Measurements from ENCODE around the gene ZNF324.
"Not testable (repeated sequence)": the region's sequence is repeated elsewhere in the genome, so short reads cannot be mapped to it uniquely, and the experiment has no call there.

Gene ZNF324

DNA sequence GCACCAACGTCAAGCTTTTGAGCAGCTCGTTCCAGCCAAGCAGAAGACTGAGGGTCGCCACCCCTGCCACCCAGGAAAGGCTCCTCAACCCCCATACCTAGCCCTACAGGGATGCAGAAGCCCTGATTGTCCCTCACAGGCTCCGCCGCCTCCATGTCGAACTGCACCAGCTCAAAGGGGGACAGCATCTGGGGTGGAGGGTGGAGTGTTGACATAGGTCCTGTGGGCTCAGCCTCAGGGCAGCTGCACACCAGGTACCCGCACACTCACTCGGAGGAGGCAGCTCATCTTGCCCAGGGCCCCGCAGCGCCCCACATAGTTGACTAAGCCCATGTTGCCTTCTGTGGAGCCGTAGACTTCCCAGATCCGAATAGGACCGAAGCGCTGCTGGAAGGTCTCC is 33.4 kb downstream of the ZNF324 start:
- DNase-seq (ENCODE audit: low spot score), result no peak

DNA sequence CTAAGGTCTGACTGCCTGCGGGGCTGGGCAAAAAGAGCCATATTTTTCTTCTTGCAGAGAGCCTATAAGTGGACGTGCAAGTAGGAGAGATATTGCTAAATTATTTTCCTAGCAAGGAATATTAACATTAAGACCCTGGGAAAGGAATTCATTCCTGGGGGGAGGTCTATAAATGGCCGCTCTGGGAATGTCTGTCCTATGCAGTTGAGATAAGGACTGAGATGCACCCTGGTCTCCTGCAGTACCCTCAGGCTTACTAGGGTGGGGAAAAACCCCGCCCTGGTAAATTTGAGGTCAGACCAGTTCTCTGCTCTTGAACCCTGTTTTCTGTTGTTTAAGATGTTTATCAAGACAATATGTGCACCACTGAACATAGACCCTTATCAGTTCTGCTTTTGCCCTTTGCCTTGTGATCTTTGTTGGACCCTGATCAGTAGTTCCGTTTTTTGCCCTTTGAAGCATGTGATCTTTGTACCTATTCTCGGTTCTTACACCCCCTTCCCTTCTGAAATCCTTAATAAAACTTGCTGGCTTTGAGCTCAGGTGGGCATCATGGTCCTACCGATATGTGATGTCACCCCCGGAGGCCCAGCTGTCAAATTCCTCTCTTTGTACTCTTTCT is 40.8 kb downstream of the ZNF324 start:
- DNase-seq (ENCODE audit: low spot score), result not testable (repeated sequence)

- no peak for DNase-seq (ENCODE audit: low spot score)
Observed at GRCh38 chr19:58509731-58510083, 42.8 kb downstream of the ZNF324 start.

DNA sequence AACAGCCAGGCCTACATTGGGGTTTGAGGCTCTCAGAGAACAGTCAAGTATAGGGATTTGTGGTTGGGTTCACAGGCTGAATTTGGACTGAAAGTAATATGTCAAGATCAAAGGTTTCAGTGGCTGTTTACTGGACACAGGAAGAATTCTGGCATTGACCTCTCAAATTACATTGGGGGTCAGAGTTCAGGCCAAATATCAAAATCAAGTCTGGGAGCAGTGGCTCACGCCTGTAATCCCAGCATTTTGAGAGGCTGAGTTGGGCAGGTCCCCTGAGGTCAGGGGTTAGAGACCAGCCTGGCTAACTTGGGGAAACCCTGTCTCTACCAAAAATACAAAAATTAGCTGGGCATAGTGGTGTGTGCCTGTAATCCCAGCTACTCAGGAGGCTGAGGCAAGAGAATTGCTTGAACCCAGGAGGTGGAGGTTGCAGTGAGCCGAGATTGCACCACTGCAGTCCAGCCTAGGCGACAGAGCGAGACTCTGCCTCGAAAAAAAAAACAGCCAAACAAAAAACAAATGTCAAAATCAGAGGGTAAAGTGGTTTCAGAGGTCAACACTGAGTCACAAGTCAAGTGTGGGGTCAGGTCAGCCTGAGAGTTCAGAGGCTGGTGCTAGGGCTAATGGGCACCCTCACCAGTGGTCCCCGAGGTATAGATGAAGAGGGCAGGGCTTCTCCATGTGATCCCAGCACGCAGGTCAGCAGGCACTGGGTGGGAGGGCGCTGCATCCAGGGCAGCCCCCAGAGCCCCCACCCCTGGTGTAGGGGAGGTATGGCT is 43.4 kb downstream of the ZNF324 start:
- DNase-seq (ENCODE audit: low spot score), result no peak

- DNase-seq (ENCODE audit: low spot score), result no peak
Observed at GRCh38 chr19:58511353-58512208, 44.7 kb downstream of the ZNF324 start, which contains the start of gene SLC27A5. TSS of gene SLC27A5 (minus strand) at chr19:58511992. CDS start at chr19:58511955, 37 bp downstream.

GRCh38 chr19:58513213-58513693 is 46.4 kb downstream of the ZNF324 start:
- DNase-seq (ENCODE audit: low spot score), result no peak

- peak; percentile 85 for DNase-seq (ENCODE audit: low spot score)
Observed at GRCh38 chr19:58513694-58514563, 47.0 kb downstream of the ZNF324 start.

DNA sequence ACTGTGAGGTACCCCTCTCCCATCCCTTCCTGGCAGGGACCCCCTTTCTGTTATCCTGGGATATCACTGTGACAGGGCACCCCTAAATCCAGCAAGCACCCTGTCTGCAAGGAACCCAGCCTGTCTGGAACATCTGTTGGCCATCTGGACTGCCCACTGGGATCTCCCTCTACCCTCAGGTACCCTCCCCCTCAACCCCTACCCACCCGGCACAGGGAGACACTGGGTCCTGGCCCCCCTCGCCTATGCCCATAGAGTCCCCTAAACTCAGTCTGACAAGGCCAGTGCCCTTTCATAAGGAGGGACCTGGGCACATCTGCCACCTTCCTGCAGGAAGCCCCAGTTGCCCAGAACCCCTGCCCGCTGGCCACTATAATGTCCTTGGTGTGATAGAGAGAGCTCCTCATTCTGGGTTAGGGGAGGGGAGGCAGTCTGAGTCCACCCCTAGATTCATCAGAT is 47.7 kb downstream of the ZNF324 start:
- DNase-seq (ENCODE audit: low spot score), result no peak

DNA sequence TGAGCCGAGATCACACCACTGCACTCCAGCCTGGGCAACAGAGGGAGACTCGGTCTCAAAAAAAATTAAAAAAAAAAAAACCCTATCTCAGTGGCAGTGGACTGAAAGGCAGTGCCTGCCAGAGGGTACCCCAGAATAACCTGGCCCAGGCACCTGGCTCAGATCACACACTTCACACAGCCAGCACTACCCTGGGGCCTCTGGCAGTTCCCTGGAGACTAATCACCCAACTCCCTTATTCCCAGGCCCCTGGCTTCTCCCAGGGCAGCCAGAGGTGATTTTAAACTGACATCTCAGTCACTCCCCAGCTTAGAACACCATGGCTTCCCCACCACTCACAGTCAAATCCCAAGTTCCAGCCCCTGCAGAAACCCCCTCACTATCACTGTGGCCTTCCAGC is 48.4 kb downstream of the ZNF324 start:
- DNase-seq (ENCODE audit: low spot score), result no peak

- DNase-seq (ENCODE audit: low spot score), result no peak
Observed at GRCh38 chr19:58516246-58516836, 49.5 kb downstream of the ZNF324 start.

DNA sequence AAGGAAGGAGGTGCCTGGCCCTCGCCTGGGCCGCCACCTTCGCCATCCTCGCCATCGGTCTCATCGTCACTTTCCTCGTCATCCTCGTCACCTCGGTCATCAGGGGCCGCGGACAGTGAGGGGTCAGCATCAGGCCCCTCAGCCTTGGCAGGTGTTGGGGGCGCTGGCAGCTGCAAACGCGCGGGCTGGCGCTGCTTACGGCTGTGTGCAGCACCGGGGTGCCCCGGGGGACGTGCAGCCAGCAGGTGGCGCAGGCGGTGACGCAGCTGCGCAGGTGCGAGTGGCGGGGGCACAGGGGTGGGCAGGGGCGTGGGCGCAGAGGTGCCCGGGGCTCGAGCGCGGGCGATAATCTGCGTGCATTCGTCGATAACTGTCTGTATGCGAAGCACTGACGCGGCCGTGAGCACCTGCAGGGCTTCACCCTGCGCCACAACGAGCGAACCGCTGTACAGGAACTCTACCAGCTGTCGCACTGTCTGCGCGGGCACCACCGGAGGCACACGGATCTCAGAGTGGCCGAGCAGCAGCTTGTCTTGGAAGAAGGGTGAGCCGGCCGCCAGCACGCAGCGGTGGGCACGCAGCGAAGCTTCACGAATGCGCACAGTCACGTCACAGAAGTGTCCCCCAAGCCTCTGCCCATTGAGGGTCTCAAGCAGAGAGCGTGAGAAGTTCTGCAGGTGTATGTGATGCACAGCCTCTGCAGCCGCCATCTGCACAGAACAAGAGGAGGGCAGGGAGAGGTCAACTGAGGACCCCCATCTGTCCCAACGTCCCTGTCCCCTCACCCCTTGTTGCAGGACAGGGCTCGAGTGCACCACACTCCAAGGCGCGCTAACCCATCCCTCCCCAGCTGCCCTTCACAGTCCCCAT is 50.3 kb downstream of the ZNF324 start:
- DNase-seq (ENCODE audit: low spot score), result no peak

DNA sequence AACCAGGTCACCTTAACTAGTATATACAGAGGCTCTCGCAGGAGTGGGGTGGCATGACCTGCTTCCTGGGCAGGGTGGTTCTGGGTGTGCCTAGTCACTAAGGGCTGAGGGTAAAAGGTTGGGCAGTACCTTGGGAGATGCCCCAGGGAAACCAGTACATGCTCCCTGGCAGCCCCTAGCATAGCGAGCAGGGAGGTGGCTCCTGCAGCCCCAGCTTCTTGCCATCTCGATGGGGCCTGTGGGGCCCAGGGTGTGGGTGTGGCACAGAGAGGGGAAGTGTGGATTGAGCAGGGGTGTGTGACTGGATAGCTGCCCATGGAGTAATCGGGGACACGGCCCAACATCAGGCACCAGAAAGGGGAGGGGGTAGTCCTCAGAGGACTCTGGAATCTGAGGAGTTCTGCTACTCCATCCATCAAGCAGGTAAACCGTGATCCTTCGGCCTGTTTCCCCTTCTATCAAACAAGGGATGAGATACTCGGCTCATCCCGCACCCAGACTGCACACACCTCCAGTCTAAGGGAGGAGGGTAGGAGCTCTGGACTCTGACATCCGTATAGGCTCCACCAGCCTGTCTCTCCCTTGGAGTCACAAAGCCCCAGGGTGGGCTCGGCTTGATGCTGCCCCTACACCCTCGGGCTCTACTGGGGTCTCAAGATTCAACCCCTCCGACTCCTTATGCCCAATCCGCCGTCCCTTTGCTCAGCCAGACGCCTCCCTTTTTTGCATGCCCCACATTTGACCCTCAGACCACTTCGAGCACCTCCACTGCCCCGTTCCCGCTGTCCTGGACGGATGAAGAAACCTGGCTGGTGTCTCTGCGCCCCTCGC is 51.6 kb downstream of the ZNF324 start:
- no peak for DNase-seq (ENCODE audit: low spot score)

DNA sequence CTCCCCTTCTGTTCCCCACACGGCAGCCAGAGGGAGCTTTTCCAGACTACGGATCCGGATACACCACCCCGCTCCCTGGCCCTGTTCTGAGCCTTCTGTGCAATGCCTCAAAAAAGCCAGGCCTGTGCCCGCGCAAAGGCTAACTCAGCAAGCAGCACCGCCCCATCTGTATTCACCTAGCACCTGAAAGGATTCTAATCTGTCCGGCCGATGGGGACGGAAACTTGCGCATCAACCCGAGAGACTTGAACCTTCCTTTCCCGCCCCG is 52.1 kb downstream of the ZNF324 start:
- DNase-seq (ENCODE audit: low spot score), result peak; percentile 51

GRCh38 chr19:58519355-58520256 is 52.7 kb downstream of the ZNF324 start, which contains the start of gene ZBTB45:
TSS of gene ZBTB45 (minus strand) at chr19:58519810. CDS start at chr19:58517673, 2,137 bp downstream.
- DNase-seq (ENCODE audit: low spot score), result peak; percentile 94

- no peak for DNase-seq (ENCODE audit: low spot score)
Observed at GRCh38 chr19:58520257-58520599, 53.3 kb downstream of the ZNF324 start.

DNA sequence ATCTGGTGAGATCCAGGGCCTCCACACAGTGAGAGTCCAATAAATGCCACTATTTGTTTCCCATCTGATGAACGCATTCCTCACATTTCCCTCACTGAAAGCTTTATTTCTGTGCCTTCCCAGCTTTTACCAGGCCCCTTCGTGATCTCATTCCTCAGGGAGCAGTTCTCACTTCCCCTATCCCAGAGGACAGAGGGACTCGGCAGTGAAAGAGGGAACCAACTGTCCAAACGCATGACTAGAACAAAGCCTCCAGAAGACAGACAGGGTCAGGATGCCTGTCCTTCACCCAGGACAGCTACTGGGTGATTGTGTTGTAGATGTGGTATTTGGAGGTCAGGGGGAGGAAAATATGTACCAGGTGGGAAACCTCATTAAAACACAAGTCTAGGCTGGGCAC is 54.8 kb downstream of the ZNF324 start:
- no peak for DNase-seq (ENCODE audit: low spot score)

- no peak for DNase-seq (ENCODE audit: low spot score)
Observed at GRCh38 chr19:58522709-58523108, 55.8 kb downstream of the ZNF324 start.
